Uterus (tissue), 2 donors: ENCODE measurements around the gene DENND1A.

Experiments
- CTCF ChIP-seq, 4 experiments: fragments of 200-600 bp in 2 of 4; fragments of 450-650 bp in 2 of 4; sonication (generic) in 2 of 4; IDR thresholded peaks; one replicate each; pipeline ENCODE4 v1.5.1; 2016 to 2019; ENCODE audit warnings: antibody characterized with exemption in 4 of 4, mild to moderate bottlenecking in 2 of 4, moderate library complexity in 1 of 4
- POLR2A ChIP-seq, 2 donors: fragments of 450-650 bp; IDR thresholded peaks; one replicate each; pipeline ENCODE4 v1.6.1; 2016; ENCODE audit warnings: antibody characterized with exemption in 2 of 2, mild to moderate bottlenecking in 1 of 2, moderate library complexity in 1 of 2

GRCh38 chr9:123717581-123718175 lies 212.2 kb downstream of the DENND1A start:
- TF ChIP-seq CTCF (IDR thresholded peaks at IDR 0.05) (no peak), POLR2A (IDR thresholded peaks at IDR 0.05) (no peak)
